OCI-LY3 (cell line): ENCODE data around the gene DOK4.

Source experiments
- EZH2phosphoT487 ChIP-seq: fragments of 200-600 bp; shearing (Covaris generic); IDR thresholded peaks from 2 replicates; pipeline ENCODE4 v1.6.1; 2018; ENCODE audit warnings: antibody characterized with exemption, mixed run types, low read depth
- TF ChIP-seq, protein P1 (sequence below): fragments of 200-600, 300-600 bp; sonication (generic); IDR thresholded peaks from 2 replicates; pipeline ENCODE4 v1.5.1; 2014; ENCODE audit warnings: antibody characterized with exemption, low read length, low read depth

DNA sequence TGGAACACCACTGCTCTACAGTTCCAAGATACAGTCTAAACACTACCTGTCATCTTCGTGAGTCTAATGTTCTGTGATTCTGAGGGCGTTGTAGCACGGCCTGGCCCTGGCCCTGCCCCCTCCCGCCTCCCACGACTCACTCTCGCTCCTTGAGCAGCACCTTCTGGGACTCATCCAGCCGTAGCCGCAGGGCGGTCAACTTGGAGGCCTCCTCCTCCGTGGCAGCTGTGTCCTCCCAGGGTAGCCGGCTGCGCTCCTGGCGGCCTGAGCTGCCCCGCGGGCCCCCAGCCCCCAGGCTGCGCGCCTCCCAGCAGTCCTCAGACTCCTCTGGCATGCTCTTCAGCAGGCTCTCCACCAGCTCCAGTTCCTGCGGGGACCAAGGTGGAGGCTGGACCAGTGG lies 39.5 kb upstream of the DOK4 start:
- TF ChIP-seq, protein P1, sequence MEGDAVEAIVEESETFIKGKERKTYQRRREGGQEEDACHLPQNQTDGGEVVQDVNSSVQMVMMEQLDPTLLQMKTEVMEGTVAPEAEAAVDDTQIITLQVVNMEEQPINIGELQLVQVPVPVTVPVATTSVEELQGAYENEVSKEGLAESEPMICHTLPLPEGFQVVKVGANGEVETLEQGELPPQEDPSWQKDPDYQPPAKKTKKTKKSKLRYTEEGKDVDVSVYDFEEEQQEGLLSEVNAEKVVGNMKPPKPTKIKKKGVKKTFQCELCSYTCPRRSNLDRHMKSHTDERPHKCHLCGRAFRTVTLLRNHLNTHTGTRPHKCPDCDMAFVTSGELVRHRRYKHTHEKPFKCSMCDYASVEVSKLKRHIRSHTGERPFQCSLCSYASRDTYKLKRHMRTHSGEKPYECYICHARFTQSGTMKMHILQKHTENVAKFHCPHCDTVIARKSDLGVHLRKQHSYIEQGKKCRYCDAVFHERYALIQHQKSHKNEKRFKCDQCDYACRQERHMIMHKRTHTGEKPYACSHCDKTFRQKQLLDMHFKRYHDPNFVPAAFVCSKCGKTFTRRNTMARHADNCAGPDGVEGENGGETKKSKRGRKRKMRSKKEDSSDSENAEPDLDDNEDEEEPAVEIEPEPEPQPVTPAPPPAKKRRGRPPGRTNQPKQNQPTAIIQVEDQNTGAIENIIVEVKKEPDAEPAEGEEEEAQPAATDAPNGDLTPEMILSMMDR, result no peak
- no peak for TF ChIP-seq EZH2phosphoT487
